Sigmoid colon (tissue), 7 donors: ENCODE measurements around the gene CD58. TPM values are rescaled to one million over a fixed set of nuclear protein-coding genes. Genes with fewer than 3 reads are reported as not detected.
"Not testable (repeated sequence)": the region's sequence is repeated elsewhere in the genome, so short reads cannot be mapped to it uniquely, and the experiment has no call there.

Experiments used
- DNase-seq: peaks from one replicate; pipeline ENCODE4 v3.0.0-alpha.2; 2019
- H3K27ac ChIP-seq, 4 donors: fragments of 200-600 bp; sonication (generic); one replicate each; pipeline ENCODE4 v1.5.1; 2016 to 2019; ENCODE audit warnings: mild to moderate bottlenecking in 1 of 4
- H3K27me3 ChIP-seq, 3 donors: fragments of 200-600 bp; sonication (generic); one replicate each; pipeline ENCODE4 v1.5.1; 2019; ENCODE audit warnings: mild to moderate bottlenecking in 1 of 3
- H3K36me3 ChIP-seq, 4 donors: fragments of 200-600 bp; sonication (generic); one replicate each; pipeline ENCODE4 v1.5.1; 2016 to 2019
- H3K4me1 ChIP-seq, 4 donors: fragments of 200-600 bp; sonication (generic); one replicate each; pipeline ENCODE4 v1.5.1; 2017 to 2019
- H3K4me3 ChIP-seq, 4 donors: fragments of 200-600 bp; sonication (generic); one replicate each; pipeline ENCODE4 v1.5.1; 2017 to 2019; ENCODE audit warnings: mild to moderate bottlenecking in 2 of 4, moderate library complexity in 1 of 4
- H3K9me3 ChIP-seq, 4 donors: fragments of 200-600 bp in 3 of 4; sonication (generic) in 3 of 4; one replicate each; pipeline versions ENCODE4 v1.5.1 to v1.6.1; 2013 to 2019
- EP300 ChIP-seq, 4 donors: sonication (generic); formaldehyde crosslinking; IDR thresholded peaks; one replicate each; pipeline ENCODE4 v1.6.1; 2017; ENCODE audit warnings: antibody characterized with exemption in 4 of 4
- POLR2A ChIP-seq, 2 donors: fragments of 450-650 bp; IDR thresholded peaks; one replicate each; pipeline ENCODE4 v1.6.1; 2016; ENCODE audit warnings: antibody characterized with exemption in 2 of 2, mild to moderate bottlenecking in 2 of 2, moderate library complexity in 2 of 2
- POLR2AphosphoS5 ChIP-seq, 4 donors: sonication (generic); formaldehyde crosslinking; IDR thresholded peaks; one replicate each; pipeline ENCODE4 v1.6.1; 2017; ENCODE audit warnings: antibody characterized with exemption in 4 of 4
- WGBS, 2 donors: extraction: QIAGEN DNeasy Blood & Tissue Kit; methylation state at CpG; one replicate each; pipeline ENCODE4 v1.1.7; 2013; 5-methylcytosine and 5-hydroxymethylcytosine counted together
- intact Hi-C: fragments of 100-400 bp; cut with DNase I; formaldehyde crosslinking; loops from one replicate; pipeline ENCODE4 v1.15.1; 2023
- polyA plus RNA-seq, 3 donors: library from polyadenylated mRNA; stranded (reverse); fragments of 200-250 nt; gene quantifications; one replicate each; pipeline ENCODE4 v1.2.3, GENCODE V29; 2013
- total RNA-seq, 4 donors: library from RNA; depleted of rRNA; stranded (reverse); fragments of >200 nt; gene quantifications; one replicate each; pipeline ENCODE4 v1.1.0, GENCODE V29; 2016
- TF ChIP-seq, protein P1 (sequence below), 4 experiments: fragments of 450-650 bp in 3 of 4; fragments of 200-600 bp in 1 of 4; IDR thresholded peaks; one replicate each; pipeline ENCODE4 v1.5.1; 2016 to 2019; ENCODE audit warnings: antibody characterized with exemption in 4 of 4, mild to moderate bottlenecking in 3 of 4, moderate library complexity in 2 of 4
- donor health status: healthy with polysubstance abuse.
- donor health status: Bipolar disorder and iron deficiency.
- donor health status: healthy.

Gene CD58
- total and polyA plus RNA-seq, 7 donors: 8.4 to 36.6 (median 19.6) TPM

DNA sequence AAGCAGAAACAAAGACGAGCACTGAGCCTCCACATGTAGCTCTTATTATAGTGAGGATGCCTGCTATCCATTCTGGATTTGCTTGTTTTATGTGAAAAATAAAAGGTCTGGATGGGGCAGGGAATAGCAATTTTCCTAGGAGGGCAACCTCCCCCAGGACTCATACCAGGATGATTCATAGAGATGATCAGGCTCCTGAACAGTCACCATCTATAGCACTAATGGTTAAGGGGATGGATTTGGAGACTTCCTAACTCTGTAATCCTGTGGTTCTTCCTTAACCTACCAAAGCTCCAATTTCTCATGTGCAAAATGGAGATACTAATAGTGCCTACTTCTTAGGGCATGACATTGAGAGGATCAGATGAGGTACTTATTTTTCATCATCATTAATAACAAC, 34.5 kb upstream of the CD58 start:
- Histone ChIP-seq H3K4me3 (no peak overlapping the region), H3K4me1 (no peaks in the 10 kb centered on the region), H3K27me3 (no peaks in the 10 kb centered on the region), H3K27ac (no peak overlapping the region), H3K36me3 (no peaks in the 10 kb centered on the region), H3K9me3 (no peaks in the 10 kb centered on the region)
- DNase-seq: no peak
- intact Hi-C loops: no loop called here
- 95 to 96% methylated on average over 1 of the region's 1 CpG for WGBS, 2 donors
- no peak for TF ChIP-seq POLR2A (IDR thresholded peaks at IDR 0.05)
- TF ChIP-seq, protein P1, sequence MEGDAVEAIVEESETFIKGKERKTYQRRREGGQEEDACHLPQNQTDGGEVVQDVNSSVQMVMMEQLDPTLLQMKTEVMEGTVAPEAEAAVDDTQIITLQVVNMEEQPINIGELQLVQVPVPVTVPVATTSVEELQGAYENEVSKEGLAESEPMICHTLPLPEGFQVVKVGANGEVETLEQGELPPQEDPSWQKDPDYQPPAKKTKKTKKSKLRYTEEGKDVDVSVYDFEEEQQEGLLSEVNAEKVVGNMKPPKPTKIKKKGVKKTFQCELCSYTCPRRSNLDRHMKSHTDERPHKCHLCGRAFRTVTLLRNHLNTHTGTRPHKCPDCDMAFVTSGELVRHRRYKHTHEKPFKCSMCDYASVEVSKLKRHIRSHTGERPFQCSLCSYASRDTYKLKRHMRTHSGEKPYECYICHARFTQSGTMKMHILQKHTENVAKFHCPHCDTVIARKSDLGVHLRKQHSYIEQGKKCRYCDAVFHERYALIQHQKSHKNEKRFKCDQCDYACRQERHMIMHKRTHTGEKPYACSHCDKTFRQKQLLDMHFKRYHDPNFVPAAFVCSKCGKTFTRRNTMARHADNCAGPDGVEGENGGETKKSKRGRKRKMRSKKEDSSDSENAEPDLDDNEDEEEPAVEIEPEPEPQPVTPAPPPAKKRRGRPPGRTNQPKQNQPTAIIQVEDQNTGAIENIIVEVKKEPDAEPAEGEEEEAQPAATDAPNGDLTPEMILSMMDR (IDR thresholded peaks at IDR 0.05): no peak
- no peak for TF ChIP-seq POLR2AphosphoS5 (IDR thresholded peaks at IDR 0.05)
- no peak for TF ChIP-seq EP300 (IDR thresholded peaks at IDR 0.05)

DNA sequence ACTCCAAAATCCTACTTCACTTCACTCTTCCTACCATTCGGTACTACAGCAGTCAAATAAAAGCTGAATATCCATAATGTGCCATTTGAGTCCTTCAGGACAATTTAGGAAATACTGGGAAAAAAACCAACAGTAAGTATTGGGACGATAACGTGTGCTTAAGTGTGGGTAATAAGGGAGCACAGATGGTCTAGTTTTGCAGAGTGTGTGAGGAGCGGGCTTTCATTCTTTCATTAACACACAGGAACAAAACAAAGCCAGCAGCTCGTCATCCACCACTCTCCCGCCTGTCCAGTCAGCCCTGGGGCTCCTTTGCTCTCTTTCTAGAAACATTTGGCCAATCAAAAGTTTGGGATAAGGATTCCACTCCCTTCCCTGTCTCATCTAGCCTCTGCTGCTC, 33.6 kb upstream of the CD58 start:
- H3K27ac ChIP-seq, intact Hi-C loops, H3K36me3 ChIP-seq, H3K9me3 ChIP-seq, DNase-seq, H3K4me3 ChIP-seq, H3K4me1 ChIP-seq, H3K27me3 ChIP-seq: not testable (repeated sequence)
- WGBS, 2 donors: 92 to 96% methylated on average over 6 of the region's 6 CpGs

DNA sequence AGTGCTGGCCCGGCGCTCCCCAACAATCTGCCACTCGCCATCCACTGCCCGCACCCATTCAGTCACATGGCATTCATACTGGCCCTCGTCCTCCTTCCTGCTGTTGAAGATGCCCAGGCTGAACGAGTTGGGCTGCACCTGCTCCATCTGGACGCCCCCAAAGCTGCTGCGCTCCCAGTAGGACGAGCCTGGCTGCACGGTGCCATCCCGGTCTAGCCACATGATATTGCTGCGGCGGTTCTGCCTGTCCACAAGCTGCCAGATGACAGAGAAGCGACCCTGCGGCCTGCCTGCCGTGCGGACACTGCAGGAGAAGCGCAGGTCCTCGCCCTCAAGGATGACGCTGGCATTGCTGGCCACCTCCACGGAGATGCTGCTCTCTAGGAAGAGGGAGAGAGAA, 32.8 kb upstream of the CD58 start:
- 95 to 96% methylated on average over 21 of the region's 21 CpGs for WGBS, 2 donors
- intact Hi-C loops, DNase-seq, H3K4me1 ChIP-seq, H3K27me3 ChIP-seq, H3K27ac ChIP-seq, H3K9me3 ChIP-seq, H3K4me3 ChIP-seq, H3K36me3 ChIP-seq: not testable (repeated sequence)

DNA sequence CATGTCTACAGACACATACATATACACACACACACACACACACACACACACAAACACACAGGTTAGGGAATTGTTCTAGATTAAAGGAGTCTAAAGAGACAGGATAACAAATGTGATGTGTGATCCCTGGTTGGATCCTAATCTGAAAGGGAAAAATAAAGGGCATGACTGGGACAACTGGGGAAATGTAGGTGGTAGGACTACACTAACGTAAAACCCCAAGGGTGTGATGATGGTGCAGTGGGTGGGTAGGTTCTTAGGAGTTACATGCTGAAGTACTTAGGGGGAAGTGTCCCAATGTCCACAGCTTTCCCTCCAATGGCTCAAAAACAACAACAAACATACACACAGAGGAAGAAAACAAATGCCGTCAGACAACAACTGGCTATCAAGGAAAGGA, 28.5 kb upstream of the CD58 start:
- H3K9me3 ChIP-seq, H3K4me1 ChIP-seq, H3K27ac ChIP-seq, intact Hi-C loops, DNase-seq, H3K4me3 ChIP-seq, H3K27me3 ChIP-seq, H3K36me3 ChIP-seq: not testable (repeated sequence)
- WGBS, 2 donors: 83 to 86% methylated on average over 2 of the region's 2 CpGs

DNA sequence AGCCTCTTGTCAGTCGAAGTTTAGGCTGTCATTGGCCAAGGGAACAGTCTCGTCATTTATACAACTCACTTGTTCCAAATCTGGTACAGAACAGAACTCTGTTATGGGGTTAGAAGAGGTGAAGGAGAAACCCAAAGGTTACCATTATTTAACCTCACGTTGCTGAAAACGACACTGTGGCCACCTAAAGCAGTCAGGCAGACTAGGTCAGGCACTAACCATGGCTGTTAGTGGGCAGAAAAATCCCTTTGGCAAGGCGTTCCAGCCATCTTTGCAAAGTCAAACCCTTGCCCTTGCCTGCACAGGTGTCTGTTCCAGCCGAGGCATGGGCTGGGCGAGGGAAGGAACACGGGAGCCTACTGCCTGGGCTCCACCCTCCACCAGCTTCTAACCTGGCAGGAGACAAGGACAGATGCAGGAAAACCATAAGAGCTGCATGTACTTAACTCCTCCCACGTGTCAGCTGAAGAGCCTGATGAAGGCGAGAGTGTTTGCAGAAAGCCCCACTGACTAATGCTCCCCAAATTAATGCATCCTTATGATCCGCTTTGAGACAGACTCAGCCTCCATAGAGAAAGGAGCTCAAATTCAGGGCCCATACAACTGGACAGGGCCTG, 27.7 kb upstream of the CD58 start:
- WGBS, 2 donors: 31 to 73% methylated on average over 11 of the region's 11 CpGs
- intact Hi-C loops, DNase-seq, H3K9me3 ChIP-seq, H3K27ac ChIP-seq, H3K4me1 ChIP-seq, H3K4me3 ChIP-seq, H3K36me3 ChIP-seq, H3K27me3 ChIP-seq: not testable (repeated sequence)

DNA sequence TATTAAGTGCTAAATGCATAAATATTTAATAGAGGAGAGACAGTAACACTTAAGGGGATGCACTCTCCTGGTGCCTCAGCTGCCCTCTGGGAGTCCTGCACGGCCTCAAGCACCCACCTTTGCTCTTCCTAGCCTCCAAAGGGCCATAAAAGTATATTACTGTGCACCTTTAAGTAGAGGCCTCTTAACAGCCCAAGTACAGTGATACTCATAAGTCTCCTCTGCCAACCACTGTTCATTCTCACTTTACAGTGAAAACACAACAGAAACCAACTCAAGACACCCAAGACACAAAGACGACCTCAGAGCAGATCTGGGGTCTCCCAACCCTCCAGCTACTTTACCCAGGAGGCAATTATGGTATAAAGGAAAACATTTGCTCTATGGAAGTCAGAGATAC, 26.6 kb upstream of the CD58 start:
- not testable (repeated sequence) for DNase-seq, H3K36me3 ChIP-seq, H3K9me3 ChIP-seq, H3K4me3 ChIP-seq, H3K27ac ChIP-seq, H3K27me3 ChIP-seq, H3K4me1 ChIP-seq
- intact Hi-C loops: loop anchor here (2.0 kb wide), 1 partner anchor 23 kb away; no protein-coding TSS in a partner anchor
- WGBS, 2 donors: 8 to 22% methylated on average over 2 of the region's 2 CpGs

DNA sequence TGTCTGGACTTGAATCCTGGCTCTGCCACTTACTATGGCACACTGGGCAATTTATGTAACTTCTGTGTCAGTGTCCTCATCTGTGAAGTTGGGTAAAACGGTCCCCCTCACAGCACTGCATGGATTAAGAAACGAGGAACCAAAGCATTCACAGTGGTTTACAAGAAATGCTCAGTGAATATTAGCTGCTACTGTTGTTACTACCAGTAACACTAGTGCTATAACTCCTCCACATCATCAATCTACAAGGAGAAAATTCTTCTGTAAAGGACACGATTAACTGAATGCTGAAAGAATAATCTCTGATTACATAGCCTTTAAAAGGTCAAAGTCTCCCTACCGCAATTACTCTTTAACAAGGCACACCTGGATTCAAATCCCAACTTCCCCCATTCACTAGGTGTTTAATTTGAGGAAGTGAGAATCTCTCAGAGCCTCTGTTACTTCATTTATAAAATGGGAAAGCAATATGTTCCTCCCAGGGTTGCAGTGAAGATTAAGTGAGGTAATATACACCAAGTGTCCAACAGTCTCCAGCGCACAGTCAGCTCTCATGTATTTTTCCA, 26.0 kb upstream of the CD58 start:
- H3K9me3 ChIP-seq, DNase-seq, H3K4me3 ChIP-seq, H3K36me3 ChIP-seq, H3K4me1 ChIP-seq, H3K27ac ChIP-seq, H3K27me3 ChIP-seq: not testable (repeated sequence)
- WGBS, 2 donors: 15 to 63% methylated on average over 5 of the region's 5 CpGs
- intact Hi-C loops: loop anchor here (2.0 kb wide), 1 partner anchor 22 kb away; no protein-coding TSS in a partner anchor

DNA sequence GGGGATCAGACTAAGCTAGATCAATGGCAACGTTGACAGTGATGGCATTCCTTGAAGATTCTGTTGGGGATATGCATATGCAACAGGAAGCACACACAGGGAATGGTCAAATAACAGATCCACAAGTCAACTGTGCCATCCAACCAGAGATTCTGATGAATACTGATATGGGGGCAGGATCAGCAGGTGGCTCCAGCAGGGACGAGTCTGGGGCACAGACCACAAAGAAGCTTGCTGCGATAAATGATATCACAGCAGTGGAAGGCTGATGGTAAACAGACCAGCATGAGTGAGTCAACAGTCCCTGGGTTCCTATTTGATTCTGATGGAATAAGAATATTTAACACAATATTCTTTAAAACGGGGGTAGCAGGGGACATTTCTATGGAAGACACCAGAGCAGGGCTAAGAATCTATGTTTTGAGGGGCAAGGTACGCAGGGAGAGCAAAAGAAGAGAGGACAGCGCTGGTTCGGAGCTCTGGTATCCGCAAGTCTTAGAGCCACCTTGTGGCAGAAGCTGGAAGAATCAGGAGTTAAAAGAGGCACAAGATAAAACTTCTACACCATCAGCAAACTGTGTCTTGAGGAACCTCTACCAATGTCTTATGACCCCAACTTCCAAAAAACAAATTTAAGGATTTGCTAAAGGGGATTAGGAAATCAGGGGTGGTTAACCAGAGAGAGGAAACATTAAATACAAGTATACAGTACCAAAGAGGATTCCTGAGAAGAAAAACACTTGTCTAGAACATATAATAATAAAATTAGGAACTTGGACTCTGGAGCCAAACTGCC, 25.3 kb upstream of the CD58 start:
- TF ChIP-seq, protein P1 (IDR thresholded peaks at IDR 0.05): peak in 2 of 4 experiments; percentile 40 to 59

More for the DNA sequence above, 25.3 kb upstream of the CD58 start:
- H3K27me3 ChIP-seq, H3K4me1 ChIP-seq, H3K9me3 ChIP-seq, H3K36me3 ChIP-seq, DNase-seq, H3K27ac ChIP-seq: not testable (repeated sequence)
- H3K4me3 ChIP-seq: peak overlapping the region in 1 of 4 donors; percentile 20
- WGBS, 2 donors: 4 to 11% methylated on average over 8 of the region's 8 CpGs
- intact Hi-C loops: loop anchor here (2.0 kb wide), 1 partner anchor 21 kb away; no protein-coding TSS in a partner anchor
